Upper lobe of right lung (tissue), 1 donor: ENCODE data around the gene DUOX2. TPM values are rescaled to one million over a fixed set of nuclear protein-coding genes. Genes with fewer than 3 reads are reported as not detected.

Source experiments
- ATAC-seq: fragments of 200-7000 bp; cut with Tn5 transposase; one replicate; pipeline ENCODE4 v1.9.1; 2020; ENCODE audit warnings: mild to moderate bottlenecking, moderate library complexity
- DNase-seq: peaks from one replicate; pipeline ENCODE4 v3.0.0-alpha.2; 2020
- H3K27ac ChIP-seq: fragments of 200-600 bp; one replicate; pipeline ENCODE4 v1.8.0; 2022
- H3K27me3 ChIP-seq: fragments of 200-600 bp; one replicate; pipeline ENCODE4 v1.8.0; 2022; ENCODE audit warnings: mild to moderate bottlenecking
- H3K36me3 ChIP-seq: fragments of 200-600 bp; one replicate; pipeline ENCODE4 v1.8.0; 2022
- H3K4me1 ChIP-seq: fragments of 200-600 bp; one replicate; pipeline ENCODE4 v1.8.0; 2022
- H3K4me3 ChIP-seq: fragments of 200-600 bp; one replicate; pipeline ENCODE4 v1.8.0; 2022; ENCODE audit warnings: mild to moderate bottlenecking
- H3K9me3 ChIP-seq: fragments of 200-600 bp; one replicate; pipeline ENCODE4 v1.8.0; 2022
- intact Hi-C: fragments of 100-400 bp; cut with DNase I; formaldehyde crosslinking; loops from one replicate; pipeline ENCODE4 v1.11.0; 2022
- total RNA-seq: library from RNA; stranded (reverse); fragmentation: NEBNext Ultra II Directional; extraction: Animal tissue kit (Norgen Biotek cat#: 25700); gene quantifications from one replicate; pipeline ENCODE4 v1.2.1, GENCODE V29; 2021
- TF ChIP-seq, protein P1 (sequence below): fragments of 200-600 bp; IDR thresholded peaks from one replicate; pipeline ENCODE4 v1.8.0; 2022; ENCODE audit warnings: antibody characterized with exemption
- donor health status: DM: no; HTN: yes; CAD: no; lungs with severe emphysema.

The DUOX2 gene
- total RNA-seq, 1 donor from 2014 or later = 3.8 TPM

DNA sequence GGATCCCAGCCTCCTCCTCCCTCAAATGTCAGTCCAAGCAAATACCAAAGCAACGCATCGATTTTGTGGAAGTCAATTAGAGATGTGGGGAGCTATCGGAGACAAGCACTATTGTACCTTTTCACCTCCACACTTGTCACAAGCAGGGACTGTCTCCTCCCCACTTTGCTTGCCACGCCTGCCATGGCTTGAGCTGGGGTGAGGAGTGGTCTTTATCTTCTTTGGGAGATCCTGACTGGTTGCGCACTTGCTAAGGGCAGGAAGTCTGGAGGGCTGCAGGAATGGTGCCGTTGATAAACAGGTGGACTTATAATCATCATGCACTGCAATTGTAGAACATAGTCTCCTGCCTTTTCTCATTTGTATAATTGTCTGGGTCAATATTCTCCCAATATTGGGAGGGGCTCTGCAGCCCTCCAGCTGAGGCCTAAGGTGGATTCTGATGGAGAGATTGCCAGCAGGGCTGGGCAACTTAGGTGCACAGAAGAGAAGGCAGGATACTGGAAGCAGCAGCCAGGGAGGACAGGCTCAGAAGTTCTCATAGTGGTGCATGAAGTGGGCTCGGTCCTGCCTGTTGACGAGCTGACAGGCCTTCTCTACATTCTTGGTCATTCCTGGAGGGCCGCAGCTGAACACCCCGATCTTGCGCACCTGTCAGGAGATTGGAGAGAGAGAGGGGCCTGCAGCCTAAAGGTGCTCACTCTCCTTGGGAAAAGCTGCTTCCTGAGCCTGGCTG lies 20.2 kb downstream of the DUOX2 start:
- DNase-seq (no peak), ATAC-seq (no peak)
- no peaks in the 10 kb centered on the region for H3K27me3 ChIP-seq
- no peaks in the 10 kb centered on the region for H3K36me3 ChIP-seq
- no peak overlapping the region for H3K4me3 ChIP-seq
- no peak overlapping the region for H3K27ac ChIP-seq
- no peaks in the 10 kb centered on the region for H3K9me3 ChIP-seq
- TF ChIP-seq, protein P1, sequence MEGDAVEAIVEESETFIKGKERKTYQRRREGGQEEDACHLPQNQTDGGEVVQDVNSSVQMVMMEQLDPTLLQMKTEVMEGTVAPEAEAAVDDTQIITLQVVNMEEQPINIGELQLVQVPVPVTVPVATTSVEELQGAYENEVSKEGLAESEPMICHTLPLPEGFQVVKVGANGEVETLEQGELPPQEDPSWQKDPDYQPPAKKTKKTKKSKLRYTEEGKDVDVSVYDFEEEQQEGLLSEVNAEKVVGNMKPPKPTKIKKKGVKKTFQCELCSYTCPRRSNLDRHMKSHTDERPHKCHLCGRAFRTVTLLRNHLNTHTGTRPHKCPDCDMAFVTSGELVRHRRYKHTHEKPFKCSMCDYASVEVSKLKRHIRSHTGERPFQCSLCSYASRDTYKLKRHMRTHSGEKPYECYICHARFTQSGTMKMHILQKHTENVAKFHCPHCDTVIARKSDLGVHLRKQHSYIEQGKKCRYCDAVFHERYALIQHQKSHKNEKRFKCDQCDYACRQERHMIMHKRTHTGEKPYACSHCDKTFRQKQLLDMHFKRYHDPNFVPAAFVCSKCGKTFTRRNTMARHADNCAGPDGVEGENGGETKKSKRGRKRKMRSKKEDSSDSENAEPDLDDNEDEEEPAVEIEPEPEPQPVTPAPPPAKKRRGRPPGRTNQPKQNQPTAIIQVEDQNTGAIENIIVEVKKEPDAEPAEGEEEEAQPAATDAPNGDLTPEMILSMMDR = no peak
- no peaks in the 10 kb centered on the region for H3K4me1 ChIP-seq
- intact Hi-C loops = no loop called here

DNA sequence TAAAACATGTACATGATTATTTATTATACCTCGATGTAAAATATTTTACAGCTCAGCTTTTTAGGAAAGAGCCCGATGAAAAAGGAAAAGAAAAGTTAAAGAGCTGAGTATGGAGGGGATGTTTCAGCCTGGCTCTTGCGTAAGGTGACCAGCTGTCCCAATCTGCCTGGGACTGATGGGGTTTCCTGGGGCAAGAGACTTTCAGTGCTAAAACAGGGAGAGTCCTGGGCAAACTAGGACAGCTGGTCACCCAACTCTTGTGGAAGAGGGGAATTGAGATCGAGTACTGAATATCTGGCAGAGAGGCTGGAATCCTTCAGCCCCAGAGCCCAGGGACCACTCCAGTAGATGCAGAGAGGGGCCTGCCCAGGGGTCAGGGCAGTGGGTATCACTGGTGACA lies 21.0 kb downstream of the DUOX2 start:
- Histone ChIP-seq H3K4me1 (no peaks in the 10 kb centered on the region), H3K36me3 (no peaks in the 10 kb centered on the region), H3K27ac (no peak overlapping the region), H3K4me3 (no peak overlapping the region), H3K9me3 (no peaks in the 10 kb centered on the region), H3K27me3 (peaks cover under 1% of the 10 kb centered on the region)
- ATAC-seq (no peak), DNase-seq (no peak)
- TF ChIP-seq, protein P1 = no peak
- intact Hi-C loops = no loop called here

GRCh38 chr15:45091576-45091975 lies 22.4 kb downstream of the DUOX2 start:
- no peak for ATAC-seq
- intact Hi-C loops = no loop called here
- TF ChIP-seq, protein P1 = no peak
- H3K36me3 ChIP-seq = no peaks in the 10 kb centered on the region
- no peaks in the 10 kb centered on the region for H3K4me1 ChIP-seq
- H3K4me3 ChIP-seq = no peak overlapping the region
- no peak overlapping the region for H3K27ac ChIP-seq
- no peaks in the 10 kb centered on the region for H3K9me3 ChIP-seq
- no peak for DNase-seq
- H3K27me3 ChIP-seq = peaks cover 3% of the 10 kb centered on the region

- peaks cover 5% of the 10 kb centered on the region for H3K27me3 ChIP-seq
- TF ChIP-seq, protein P1 = no peak
- no peak overlapping the region for H3K4me3 ChIP-seq
- H3K9me3 ChIP-seq = no peaks in the 10 kb centered on the region
- no peaks in the 10 kb centered on the region for H3K4me1 ChIP-seq
- H3K36me3 ChIP-seq = no peaks in the 10 kb centered on the region
- intact Hi-C loops = no loop called here
- ATAC-seq = no peak
- no peak overlapping the region for H3K27ac ChIP-seq
- DNase-seq = no peak
Observed at GRCh38 chr15:45091161-45091560, 22.8 kb downstream of the DUOX2 start.

DNA sequence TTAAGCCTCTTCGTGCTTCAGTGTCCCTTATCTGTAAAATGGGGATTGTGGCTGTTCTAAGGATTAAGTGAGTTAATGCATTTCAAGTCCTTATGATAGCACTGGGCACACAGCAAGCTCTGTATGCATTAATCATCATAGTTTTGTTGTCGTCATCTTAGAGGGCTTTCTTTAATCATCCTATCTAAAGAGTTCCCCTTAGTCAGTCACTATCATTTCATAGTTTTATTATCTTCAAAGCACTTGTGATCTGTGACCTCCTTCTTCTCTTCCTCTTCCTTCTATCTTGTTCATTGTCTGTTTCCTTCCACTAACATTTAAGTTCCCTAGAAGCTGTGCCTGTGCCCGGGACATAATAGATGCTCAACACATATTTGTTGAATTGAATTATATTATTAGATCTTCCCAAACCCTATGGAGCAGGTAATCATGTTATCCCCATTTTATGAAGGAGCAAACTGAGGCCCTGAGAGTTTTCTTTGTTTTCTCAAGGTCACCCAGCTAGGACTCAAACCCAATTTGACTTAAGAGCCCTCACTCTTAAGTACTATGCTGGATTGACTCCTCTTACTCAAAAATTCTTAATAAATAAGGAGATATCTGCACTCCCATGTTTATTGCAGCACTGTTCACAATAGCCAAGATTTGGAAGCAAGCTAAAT lies 24.1 kb downstream of the DUOX2 start:
- no peaks in the 10 kb centered on the region for H3K4me1 ChIP-seq
- no peak overlapping the region for H3K4me3 ChIP-seq
- DNase-seq = no peak
- H3K27ac ChIP-seq = no peak overlapping the region
- peaks cover 16% of the 10 kb centered on the region for H3K27me3 ChIP-seq
- no peaks in the 10 kb centered on the region for H3K36me3 ChIP-seq
- H3K9me3 ChIP-seq = no peaks in the 10 kb centered on the region
- intact Hi-C loops = no loop called here
- no peak for ATAC-seq
- TF ChIP-seq, protein P1 = no peak
